Neutrophil (primary cell): ENCODE data around the gene TAF5.

Experiments
- H3K27ac ChIP-seq: fragments of 200-600 bp; sonication (generic); 2 replicates; pipeline ENCODE4 v1.5.1; 2016; ENCODE audit warnings: mild to moderate bottlenecking, moderate library complexity
- H3K27me3 ChIP-seq: fragments of 200-600 bp; sonication (generic); 2 replicates; pipeline ENCODE4 v1.6.0; 2016; ENCODE audit warnings: mild to moderate bottlenecking
- H3K36me3 ChIP-seq: fragments of 200-600 bp; sonication (generic); 2 replicates; pipeline ENCODE4 v1.5.1; 2017
- H3K4me1 ChIP-seq, 2 experiments: fragments of 200-600 bp in 1 of 2; sonication (generic) in 1 of 2; 1 replicate in 1 of 2; 2 replicates in 1 of 2; pipeline versions ENCODE4 v1.5.1 to v1.6.1; 2013 to 2016; ENCODE audit warnings: low read depth in 1 of 2, low read length in 1 of 2, mild to moderate bottlenecking in 1 of 2, moderate library complexity in 1 of 2; ENCODE audit not compliant: control insufficient read depth in 1 of 2, insufficient read depth in 1 of 2
- H3K4me3 ChIP-seq, 2 experiments: fragments of 200-600 bp in 1 of 2; sonication (generic) in 1 of 2; 1 replicate in 1 of 2; 2 replicates in 1 of 2; pipeline ENCODE4 v1.5.1; 2013 to 2016; ENCODE audit warnings: low read depth in 1 of 2, low read length in 1 of 2, mild to moderate bottlenecking in 1 of 2, moderate library complexity in 1 of 2
- H3K9me3 ChIP-seq: fragments of 200-600 bp; sonication (generic); 2 replicates; pipeline ENCODE4 v1.5.1; 2016
- TF ChIP-seq, protein P1 (sequence below): fragments of 200-600 bp; sonication (generic); IDR thresholded peaks from 2 replicates; pipeline ENCODE4 v1.5.1; 2016; ENCODE audit warnings: antibody characterized with exemption

The TAF5 gene

GRCh38 chr10:103428989-103429643 lies 61.3 kb downstream of the TAF5 start:
- Histone ChIP-seq H3K4me3 (no peak overlapping the region), H3K36me3 (peaks cover 16% of the 10 kb centered on the region), H3K9me3 (no peaks in the 10 kb centered on the region), H3K4me1 (peaks cover 13 to 26% of the 10 kb centered on the region in 2 experiments), H3K27ac (no peak overlapping the region), H3K27me3 (no peaks in the 10 kb centered on the region)
- TF ChIP-seq, protein P1, sequence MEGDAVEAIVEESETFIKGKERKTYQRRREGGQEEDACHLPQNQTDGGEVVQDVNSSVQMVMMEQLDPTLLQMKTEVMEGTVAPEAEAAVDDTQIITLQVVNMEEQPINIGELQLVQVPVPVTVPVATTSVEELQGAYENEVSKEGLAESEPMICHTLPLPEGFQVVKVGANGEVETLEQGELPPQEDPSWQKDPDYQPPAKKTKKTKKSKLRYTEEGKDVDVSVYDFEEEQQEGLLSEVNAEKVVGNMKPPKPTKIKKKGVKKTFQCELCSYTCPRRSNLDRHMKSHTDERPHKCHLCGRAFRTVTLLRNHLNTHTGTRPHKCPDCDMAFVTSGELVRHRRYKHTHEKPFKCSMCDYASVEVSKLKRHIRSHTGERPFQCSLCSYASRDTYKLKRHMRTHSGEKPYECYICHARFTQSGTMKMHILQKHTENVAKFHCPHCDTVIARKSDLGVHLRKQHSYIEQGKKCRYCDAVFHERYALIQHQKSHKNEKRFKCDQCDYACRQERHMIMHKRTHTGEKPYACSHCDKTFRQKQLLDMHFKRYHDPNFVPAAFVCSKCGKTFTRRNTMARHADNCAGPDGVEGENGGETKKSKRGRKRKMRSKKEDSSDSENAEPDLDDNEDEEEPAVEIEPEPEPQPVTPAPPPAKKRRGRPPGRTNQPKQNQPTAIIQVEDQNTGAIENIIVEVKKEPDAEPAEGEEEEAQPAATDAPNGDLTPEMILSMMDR: no peak

DNA sequence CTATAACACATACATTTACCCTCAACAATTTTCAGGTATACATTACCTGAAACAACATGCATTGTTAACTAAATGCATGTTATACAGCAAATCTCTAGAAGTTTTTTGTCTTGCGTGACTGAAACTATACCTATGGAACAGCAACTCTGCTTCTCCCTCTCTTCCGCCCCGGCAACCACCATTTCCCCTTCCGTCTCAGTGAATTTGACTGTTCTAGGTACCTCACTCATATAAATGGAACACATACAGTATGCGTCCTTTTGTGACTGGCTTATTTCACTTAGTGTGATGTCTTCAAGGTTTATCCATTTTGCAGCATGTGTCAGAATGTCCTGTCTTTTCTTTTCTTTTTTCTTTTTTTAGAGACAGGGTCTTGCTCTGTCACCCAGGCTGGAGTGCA lies 61.9 kb downstream of the TAF5 start:
- Histone ChIP-seq H3K4me3 (no peak overlapping the region), H3K27me3 (no peaks in the 10 kb centered on the region), H3K4me1 (peaks cover 18 to 31% of the 10 kb centered on the region in 2 experiments), H3K27ac (no peak overlapping the region), H3K36me3 (peaks cover 11% of the 10 kb centered on the region), H3K9me3 (no peaks in the 10 kb centered on the region)
- TF ChIP-seq, protein P1: no peak

DNA sequence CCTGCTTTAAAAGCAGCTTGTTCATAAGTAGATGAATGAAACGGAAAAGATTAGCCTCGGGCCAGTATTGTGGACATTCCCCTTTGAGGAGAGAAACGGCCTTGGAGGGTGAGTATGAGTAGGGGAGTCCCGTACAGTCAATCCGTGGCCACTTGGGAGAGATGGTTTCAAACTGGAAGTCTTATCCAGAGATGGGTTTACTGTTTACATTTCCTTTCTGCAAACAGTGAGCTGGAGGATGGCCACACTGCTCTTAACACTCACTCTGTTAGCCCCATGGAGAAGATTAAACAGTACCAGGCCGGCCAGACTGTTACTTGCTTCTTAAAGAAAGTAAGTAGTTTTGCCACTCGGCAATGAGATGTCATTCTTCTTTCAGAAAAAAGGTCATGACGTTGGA lies 64.1 kb downstream of the TAF5 start:
- no peaks in the 10 kb centered on the region for H3K9me3 ChIP-seq
- H3K27me3 ChIP-seq: no peaks in the 10 kb centered on the region
- no peak overlapping the region for H3K27ac ChIP-seq
- no peak overlapping the region for H3K4me3 ChIP-seq
- TF ChIP-seq, protein P1: no peak
- H3K36me3 ChIP-seq: peaks cover 5% of the 10 kb centered on the region
- peaks cover 19 to 32% of the 10 kb centered on the region in 2 experiments for H3K4me1 ChIP-seq

- Histone ChIP-seq H3K27ac (no peak overlapping the region), H3K36me3 (peaks cover 16% of the 10 kb centered on the region), H3K9me3 (no peaks in the 10 kb centered on the region), H3K27me3 (no peaks in the 10 kb centered on the region), H3K4me3 (no peak overlapping the region), H3K4me1 (peaks cover 18 to 28% of the 10 kb centered on the region in 2 experiments)
- TF ChIP-seq, protein P1: no peak
Measured at GRCh38 chr10:103433858-103434257, 66.1 kb downstream of the TAF5 start.
